Smooth muscle cell (in vitro differentiated cells): Measurements from ENCODE around the gene TFAP2E. TPM values are rescaled to one million over a fixed set of nuclear protein-coding genes. Genes with fewer than 3 reads are reported as not detected.

Source experiments
- DNase-seq: peaks from one replicate; lab custom pipeline; 2025; ENCODE audit not compliant: unreplicated experiment; lab: John Stamatoyannopoulos, UW
- H2AFZ ChIP-seq: fragments of 200-600 bp; sonication (generic); 2 replicates; pipeline ENCODE4 v1.6.0; 2016; ENCODE audit warnings: antibody characterized with exemption, low read depth, mild to moderate bottlenecking
- H3F3A ChIP-seq: fragments of 200-600 bp; sonication (generic); 2 replicates; pipeline ENCODE4 v1.6.0; 2017; ENCODE audit warnings: antibody characterized with exemption, low read depth
- H3K27ac ChIP-seq: fragments of 200-600 bp; sonication (generic); 2 replicates; pipeline ENCODE4 v1.5.1; 2016; ENCODE audit warnings: low read depth, mild to moderate bottlenecking
- H3K27me3 ChIP-seq: fragments of 200-600 bp; sonication (generic); 2 replicates; pipeline ENCODE4 v1.6.1; 2016; ENCODE audit warnings: low read depth, mild to moderate bottlenecking
- H3K36me3 ChIP-seq: fragments of 200-600 bp; sonication (generic); 2 replicates; pipeline ENCODE4 v1.5.1; 2016; ENCODE audit warnings: low read depth
- H3K4me1 ChIP-seq: fragments of 200-600 bp; sonication (generic); 2 replicates; pipeline ENCODE4 v1.5.1; 2016; ENCODE audit warnings: low read depth
- H3K4me2 ChIP-seq: fragments of 200-600 bp; sonication (generic); 2 replicates; pipeline ENCODE4 v1.6.0; 2016; ENCODE audit warnings: mild to moderate bottlenecking
- H3K4me3 ChIP-seq: fragments of 200-600 bp; sonication (generic); 2 replicates; pipeline ENCODE4 v1.5.1; 2016; ENCODE audit warnings: mild to moderate bottlenecking
- H3K79me2 ChIP-seq: fragments of 200-600 bp; sonication (generic); 2 replicates; pipeline ENCODE4 v1.6.0; 2016; ENCODE audit warnings: low read depth, mild to moderate bottlenecking
- H3K9ac ChIP-seq: fragments of 200-600 bp; sonication (generic); 2 replicates; pipeline ENCODE4 v1.6.0; 2016; ENCODE audit warnings: low read depth
- H3K9me3 ChIP-seq: fragments of 200-600 bp; sonication (generic); replicated peaks from 2 replicates; pipeline ENCODE4 v1.5.1; 2016; ENCODE audit warnings: low read depth
- H4K20me1 ChIP-seq: fragments of 200-600 bp; sonication (generic); 2 replicates; pipeline ENCODE4 v1.6.0; 2016; ENCODE audit warnings: low read depth
- CTCF ChIP-seq: fragments of 200-600 bp; sonication (generic); IDR thresholded peaks from 2 replicates; pipeline ENCODE4 v1.5.1; 2017; ENCODE audit warnings: borderline replicate concordance, mild to moderate bottlenecking, antibody characterized with exemption; ENCODE audit not compliant: insufficient read depth, poor library complexity, severe bottlenecking
- WGBS: methylation state at CpG from one replicate; pipeline ENCODE4 v1.1.7; 2016; ENCODE audit warnings: low lambda C conversion rate; 5-methylcytosine and 5-hydroxymethylcytosine counted together
- polyA plus RNA-seq: library from polyadenylated mRNA; unstranded; fragments of >200 nt; fragmentation: Nextera tagmentation; extraction: Ambion mirVana; gene quantifications from 2 replicates; pipeline ENCODE4 v1.2.1, GENCODE V29; 2016
- total RNA-seq: library from RNA; depleted of rRNA; stranded (reverse); fragments of >200 nt; gene quantifications from 2 replicates; pipeline ENCODE4 v1.2.3, GENCODE V29; 2014

Gene TFAP2E
- total and polyA plus RNA-seq, 2 experiments from 2014 or later: 0.30 to 0.36 TPM

- Histone ChIP-seq H3K4me2 (peak within 1 kb of the TSS; percentile 87), H3K9ac (peak within 1 kb of the TSS; percentile 99), H3K9me3 (no peaks in the 10 kb centered on the region), H4K20me1 (peaks cover 31% of the 10 kb centered on the region), H2AFZ (peak within 1 kb of the TSS; percentile 97), H3K27me3 (peaks cover 26% of the 10 kb centered on the region), H3F3A (peaks cover 6% of the 10 kb centered on the region), H3K4me1 (peaks cover 26% of the 10 kb centered on the region), H3K4me3 (peak within 1 kb of the TSS; percentile 93), H3K79me2 (peaks cover 50% of the 10 kb centered on the region), H3K27ac (peak within 1 kb of the TSS; percentile 81), H3K36me3 (no peaks in the 10 kb centered on the region)
- no peak for TF ChIP-seq CTCF
- WGBS: under 1% methylated on average over 42 of the region's 43 CpGs
- peak; percentile 83 for DNase-seq
Measured at GRCh38 chr1:35641233-35641866, 68.2 kb downstream of the TFAP2E start, which contains the start of gene PSMB2. Gene PSMB2 (minus strand): TSS chr1:35641526. CDS start chr1:35641432, 94 bp downstream.

DNA sequence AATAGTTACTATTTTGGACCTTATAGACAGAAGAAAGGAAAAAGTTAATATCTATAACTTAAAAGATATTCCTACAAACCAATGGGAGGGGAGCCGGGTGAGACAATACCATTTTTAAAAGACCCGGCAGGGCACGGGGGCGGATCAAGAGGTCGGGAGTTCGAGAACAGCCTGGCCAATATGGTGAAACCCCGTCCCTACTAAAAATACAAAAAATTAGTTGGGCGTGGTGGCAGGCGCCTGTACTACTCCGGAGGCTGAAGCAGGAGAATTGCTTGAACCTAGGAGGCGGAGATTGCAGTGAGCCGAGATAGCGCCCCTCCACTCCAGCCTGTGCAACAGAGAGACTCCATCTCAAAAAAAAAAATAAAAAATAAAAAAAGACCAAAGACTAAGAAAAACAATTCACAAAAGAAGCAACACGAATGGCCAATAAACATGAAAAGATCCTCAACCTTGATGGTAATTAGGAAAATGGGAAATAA is 69.4 kb downstream of the TFAP2E start:
- peak overlapping the region; percentile 93 for H3K4me3 ChIP-seq
- peaks cover 30% of the 10 kb centered on the region for H3K27me3 ChIP-seq
- peak overlapping the region; percentile 81 for H3K27ac ChIP-seq
- peaks cover 6% of the 10 kb centered on the region for H3F3A ChIP-seq
- H4K20me1 ChIP-seq: peaks cover 19% of the 10 kb centered on the region
- H2AFZ ChIP-seq: peak overlapping the region; percentile 97
- WGBS: 78% methylated on average over 14 of the region's 14 CpGs
- H3K9ac ChIP-seq: peak overlapping the region; percentile 47
- peaks cover 20% of the 10 kb centered on the region for H3K4me1 ChIP-seq
- no peaks in the 10 kb centered on the region for H3K36me3 ChIP-seq
- peaks cover 38% of the 10 kb centered on the region for H3K79me2 ChIP-seq
- H3K9me3 ChIP-seq: no peaks in the 10 kb centered on the region
- no peak for TF ChIP-seq CTCF
- no peak for DNase-seq
- peak overlapping the region; percentile 87 for H3K4me2 ChIP-seq

- DNase-seq: no peak
- peaks cover 3% of the 10 kb centered on the region for H3F3A ChIP-seq
- H3K4me1 ChIP-seq: peaks cover 8% of the 10 kb centered on the region
- H2AFZ ChIP-seq: no peak overlapping the region
- no peak overlapping the region for H3K9ac ChIP-seq
- no peak overlapping the region for H3K4me3 ChIP-seq
- H3K79me2 ChIP-seq: peaks cover 21% of the 10 kb centered on the region
- no peaks in the 10 kb centered on the region for H3K36me3 ChIP-seq
- H3K27me3 ChIP-seq: peaks cover 30% of the 10 kb centered on the region
- no peaks in the 10 kb centered on the region for H3K9me3 ChIP-seq
- no peak for TF ChIP-seq CTCF
- 53% methylated on average over 2 of the region's 2 CpGs for WGBS
- peaks cover 4% of the 10 kb centered on the region for H4K20me1 ChIP-seq
- H3K27ac ChIP-seq: no peak overlapping the region
- H3K4me2 ChIP-seq: no peak overlapping the region
Measured at GRCh38 chr1:35644204-35644603, 71.1 kb downstream of the TFAP2E start.

Other genes with a start within 250 kb of the TFAP2E start
- gene KIAA0319L, start 15.9 kb upstream of the TFAP2E start, total RNA-seq: 33.6 and 37.0 TPM in 2 replicates
- gene KIAA0319L, start 15.9 kb upstream of the TFAP2E start, polyA plus RNA-seq: 30.1 and 36.3 TPM in 2 replicates
- 10.8 and 12.2 TPM in 2 replicates for gene NCDN, start 15.5 kb upstream of the TFAP2E start, total RNA-seq
- gene NCDN, start 15.5 kb upstream of the TFAP2E start, polyA plus RNA-seq: 21.8 and 25.8 TPM in 2 replicates
- 41.0 and 51.6 TPM in 2 replicates for gene PSMB2, start 68.2 kb downstream of the TFAP2E start, total RNA-seq
- gene PSMB2, start 68.2 kb downstream of the TFAP2E start, polyA plus RNA-seq: 105 and 110 TPM in 2 replicates
- gene C1orf216, start 145.6 kb downstream of the TFAP2E start, total RNA-seq: 4.5 and 7.5 TPM in 2 replicates
- gene C1orf216, start 145.6 kb downstream of the TFAP2E start, polyA plus RNA-seq: 9.4 and 9.7 TPM in 2 replicates
- 2.9 and 4.5 TPM in 2 replicates for gene CLSPN, start 196.7 kb downstream of the TFAP2E start, total RNA-seq
- gene CLSPN, start 196.7 kb downstream of the TFAP2E start, polyA plus RNA-seq: 2.4 and 4.7 TPM in 2 replicates
- gene AGO4, start 234.7 kb downstream of the TFAP2E start, total RNA-seq: 10.7 and 13.0 TPM in 2 replicates
- gene AGO4, start 234.7 kb downstream of the TFAP2E start, polyA plus RNA-seq: 5.8 and 6.1 TPM in 2 replicates